Pons (tissue), 1 donor: ENCODE results near the gene PAQR5.
A peak's percentile ranks its signal among the peaks of the same experiment; 100 is the strongest.
"Not testable (repeated sequence)": the region's sequence is repeated elsewhere in the genome, so short reads cannot be mapped to it uniquely, and the experiment has no call there.

Source experiments
- DNase-seq: peaks from one replicate; pipeline ENCODE4 v3.0.0-alpha.2; 2016; ENCODE audit warnings: low spot score

The PAQR5 gene

GRCh38 chr15:69298697-69299441 is at the start of gene PAQR5:
Gene PAQR5 (plus strand): TSS chr15:69298912. CDS start chr15:69360081, 61,169 bp downstream.
- no peak for DNase-seq

DNA sequence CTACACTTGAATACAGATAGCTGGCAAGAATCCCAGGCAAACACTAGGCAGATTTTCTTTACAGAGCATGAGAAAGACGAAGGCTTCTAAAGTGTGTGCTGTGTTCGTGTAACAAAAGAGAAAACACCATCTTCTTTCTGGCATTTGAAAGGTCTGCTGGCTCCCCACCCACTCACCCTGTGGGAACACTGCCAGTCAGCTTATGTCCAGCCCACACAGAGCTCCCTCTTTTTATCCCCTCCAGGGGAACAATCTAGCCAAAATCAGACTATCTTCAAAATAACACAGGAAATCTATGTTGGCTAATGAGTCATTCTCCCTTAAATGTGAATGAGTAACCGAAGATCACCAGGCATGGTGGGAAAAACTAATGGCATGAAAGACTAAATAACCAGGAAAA is 45.6 kb upstream of the PAQR5 start:
- DNase-seq, result no peak

- DNase-seq, result peak; percentile 76
Observed at GRCh38 chr15:69265347-69265955, 33.3 kb upstream of the PAQR5 start.

DNA sequence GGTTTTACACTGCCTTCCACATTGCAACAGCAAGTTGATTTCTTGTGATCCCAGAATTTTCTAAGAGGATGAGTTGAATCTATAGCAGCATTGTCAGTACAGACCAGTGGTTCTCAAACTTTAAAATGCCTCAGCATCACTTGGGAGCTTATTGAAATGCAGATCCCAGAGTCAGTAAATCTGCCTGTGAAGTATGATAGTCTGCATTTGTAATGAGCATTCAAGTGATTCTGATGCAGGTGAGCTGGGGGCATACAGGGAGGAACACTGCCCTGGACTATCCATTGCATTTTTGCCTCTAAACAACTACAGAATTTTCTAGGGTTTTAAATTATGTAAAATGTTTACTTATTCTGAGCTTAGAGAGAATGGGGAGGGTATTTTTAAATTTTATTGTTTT is 27.5 kb upstream of the PAQR5 start:
- no peak for DNase-seq

DNA sequence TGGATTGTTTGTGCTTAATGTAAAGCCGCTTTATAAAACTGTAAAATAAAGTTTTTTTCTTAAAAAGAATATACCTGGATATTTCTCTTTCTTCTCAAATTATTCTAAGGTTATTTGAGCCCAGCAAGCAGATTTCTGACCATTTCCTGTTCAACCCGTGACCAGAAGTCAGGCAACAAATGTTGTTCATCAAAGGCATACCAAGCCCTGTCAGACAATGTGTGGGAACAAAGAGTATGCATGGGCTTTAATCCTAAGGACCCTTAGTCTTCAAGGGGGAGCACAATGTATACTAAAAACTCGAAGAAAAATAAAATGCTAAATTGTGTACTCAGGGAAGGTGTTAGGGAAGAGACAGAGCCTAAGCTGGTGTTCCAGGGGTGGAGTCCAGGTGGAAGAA is 26.6 kb upstream of the PAQR5 start:
- DNase-seq, result no peak

- no peak for DNase-seq
Observed at GRCh38 chr15:69272891-69273290, 25.8 kb upstream of the PAQR5 start.

DNA sequence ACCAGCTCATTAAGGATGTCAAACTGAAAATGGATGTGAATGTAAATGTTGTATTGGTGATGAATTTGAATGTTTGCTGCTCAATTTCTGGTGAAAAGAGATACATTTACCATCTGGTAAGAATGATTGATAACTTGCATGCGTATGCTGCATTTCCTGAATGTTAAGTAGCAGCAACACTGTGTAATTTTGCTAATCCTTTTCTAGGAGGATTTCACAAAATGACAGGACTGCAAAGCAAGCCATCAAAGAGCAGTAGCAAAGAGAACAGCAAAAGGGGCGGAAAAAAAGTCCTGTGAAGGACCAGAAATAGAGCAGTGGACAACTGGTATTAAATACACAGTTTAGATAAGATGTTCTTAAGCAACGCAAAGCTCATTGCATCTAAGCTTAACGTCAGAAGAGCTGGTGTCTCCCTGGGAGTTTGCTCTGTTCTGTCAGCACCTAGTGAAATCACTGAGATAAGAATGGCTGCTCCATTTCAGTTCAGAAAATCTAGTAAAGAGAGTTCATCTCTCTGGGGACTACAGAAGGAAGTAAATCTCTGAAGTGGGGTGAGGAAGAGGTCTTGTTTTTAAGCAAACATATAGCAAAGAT is 23.5 kb upstream of the PAQR5 start:
- DNase-seq, result no peak

- DNase-seq, result no peak
Observed at GRCh38 chr15:69275933-69276560, 22.7 kb upstream of the PAQR5 start.

DNA sequence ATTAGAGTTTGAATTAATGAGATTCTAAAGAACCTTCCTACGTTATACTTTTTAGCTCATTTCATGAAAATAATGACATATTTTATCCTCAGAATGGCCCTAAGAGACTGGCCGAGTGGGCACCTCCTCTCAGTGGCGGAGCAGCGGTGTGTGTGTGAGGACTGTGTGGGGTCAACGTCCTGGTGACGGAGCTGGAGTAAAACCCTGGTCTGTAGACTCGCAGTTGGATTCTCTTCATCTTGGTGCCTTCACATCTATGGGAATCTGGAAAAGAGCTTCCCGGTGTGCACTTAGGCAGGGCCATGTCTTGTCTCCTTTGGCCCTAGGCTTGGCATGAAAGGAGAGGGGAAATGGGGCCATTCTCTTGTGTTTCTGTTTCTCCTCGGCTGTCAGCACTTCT is 21.4 kb upstream of the PAQR5 start:
- DNase-seq, result no peak

DNA sequence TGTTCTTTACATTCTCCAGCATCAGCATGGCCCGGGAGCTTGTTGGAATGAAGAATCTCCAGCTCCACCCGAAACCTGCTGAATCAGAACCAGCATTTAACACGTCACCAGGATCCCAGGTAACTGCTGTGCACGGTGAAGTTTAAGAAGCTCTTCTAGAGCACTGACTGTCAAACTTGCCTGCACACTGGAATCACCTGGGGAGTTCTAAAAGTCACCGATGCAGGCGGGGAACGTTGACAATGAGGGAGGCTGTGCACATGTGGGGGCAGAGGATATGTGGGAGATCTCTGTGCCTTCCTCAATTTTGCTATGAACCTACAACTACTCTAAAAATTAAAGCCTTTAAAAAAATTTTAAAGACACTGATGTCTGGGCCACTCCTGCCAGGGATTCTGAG is 19.1 kb upstream of the PAQR5 start:
- no peak for DNase-seq

- no peak for DNase-seq
Observed at GRCh38 chr15:69280783-69281182, 17.9 kb upstream of the PAQR5 start.

DNA sequence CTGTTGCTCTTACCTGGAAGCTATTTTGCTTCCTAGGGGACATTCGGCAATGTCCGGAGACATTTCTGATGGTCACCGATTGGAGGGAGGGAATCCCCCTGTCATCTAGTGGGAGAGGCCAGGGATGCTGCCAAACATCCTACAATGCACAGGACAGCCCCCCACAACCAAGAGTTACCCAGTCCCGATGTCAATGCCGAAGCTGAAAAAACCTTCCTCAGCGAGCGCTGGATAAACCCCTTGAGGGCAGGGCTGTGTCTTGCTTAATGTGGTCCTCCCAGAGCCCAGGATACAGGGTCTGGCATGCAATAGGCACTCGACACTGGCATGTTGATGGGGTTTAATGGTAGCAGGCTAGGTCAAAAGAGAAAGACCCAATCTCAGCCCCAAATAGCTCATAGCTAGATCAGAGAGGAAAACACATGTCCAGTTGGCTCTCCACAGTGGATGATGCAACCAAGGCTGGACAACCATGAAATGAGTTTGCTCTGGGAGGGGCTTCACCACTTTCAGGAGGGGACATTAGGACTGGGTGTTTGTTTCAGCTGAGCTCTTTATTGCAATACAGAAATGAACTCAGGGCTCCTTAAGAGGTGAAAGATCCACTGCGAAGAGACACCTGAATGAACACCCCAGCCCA is 16.5 kb upstream of the PAQR5 start:
- DNase-seq, result no peak

DNA sequence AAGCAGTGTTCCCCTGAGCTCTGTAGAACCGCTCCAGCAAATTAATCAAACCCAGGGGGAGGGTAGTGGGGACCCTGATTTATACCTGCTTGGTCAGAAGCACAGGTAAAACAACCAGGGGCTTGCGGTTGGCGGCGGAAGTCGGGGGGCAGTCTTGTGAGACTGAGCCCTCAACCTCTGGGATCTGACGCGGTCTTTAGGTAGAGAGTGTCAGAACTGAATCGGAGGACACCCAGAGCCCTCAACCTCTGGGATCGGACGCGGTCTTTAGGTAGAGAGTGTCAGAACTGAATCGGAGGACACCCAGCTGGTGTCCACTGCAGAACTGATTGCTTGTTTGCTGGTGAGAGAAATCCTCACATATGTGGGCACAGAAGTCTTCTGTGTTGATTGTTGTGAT is 12.9 kb upstream of the PAQR5 start:
- no peak for DNase-seq

DNA sequence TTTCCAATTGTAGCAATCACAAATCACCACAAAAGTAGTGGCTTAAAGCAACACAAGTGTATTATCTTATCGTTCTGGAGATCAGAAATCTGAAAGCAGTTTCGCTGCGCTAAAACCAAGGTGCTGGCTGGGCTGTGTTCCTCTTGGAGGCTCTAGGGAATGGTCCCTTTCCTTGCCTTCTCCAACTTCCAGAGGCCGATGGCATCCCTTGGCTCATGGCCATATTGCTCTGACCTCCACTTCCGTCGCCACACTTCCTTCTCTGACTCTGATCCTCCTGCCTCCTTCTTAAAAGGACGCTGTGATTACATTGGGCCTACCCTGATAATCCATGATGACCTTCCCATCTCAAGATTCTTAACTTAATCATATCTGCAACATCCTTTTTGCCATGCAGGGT is 10.7 kb upstream of the PAQR5 start:
- DNase-seq, result no peak

GRCh38 chr15:69288531-69289341 is 10.0 kb upstream of the PAQR5 start:
- DNase-seq, result no peak

- no peak for DNase-seq
Observed at GRCh38 chr15:69289342-69290146, 9.2 kb upstream of the PAQR5 start.

GRCh38 chr15:69290346-69291164 is 8.2 kb upstream of the PAQR5 start:
- no peak for DNase-seq

GRCh38 chr15:69291651-69292050 is 7.1 kb upstream of the PAQR5 start:
- DNase-seq, result not testable (repeated sequence)

DNA sequence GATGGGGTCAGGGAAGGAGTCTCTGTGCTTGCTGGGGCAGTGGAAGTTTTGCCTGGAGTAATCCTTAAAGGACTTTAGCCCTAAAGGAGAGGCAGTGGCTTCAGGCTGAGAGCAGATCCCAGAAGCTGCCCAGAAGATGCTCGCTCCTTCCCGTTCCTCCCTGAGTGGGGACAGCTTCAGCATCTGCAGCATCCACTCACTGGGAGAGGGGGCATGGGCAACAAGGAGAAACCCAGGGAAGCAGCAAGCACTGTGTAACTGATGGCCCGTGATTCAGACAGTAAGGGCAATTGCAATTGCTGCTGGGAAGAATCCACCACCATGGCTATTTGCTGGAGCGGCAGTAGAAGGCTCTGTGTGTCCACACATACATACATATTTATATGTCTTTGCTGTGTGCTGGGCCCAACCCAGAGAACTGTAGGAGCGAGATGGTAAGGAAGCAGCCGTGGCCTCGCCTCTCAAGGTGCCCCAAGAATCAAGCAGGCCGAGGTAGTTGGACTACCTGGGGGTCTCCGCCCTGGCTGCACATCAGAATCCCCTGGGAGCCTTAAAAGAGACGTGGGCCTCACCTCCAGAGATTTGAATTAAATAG is 5.8 kb upstream of the PAQR5 start:
- no peak for DNase-seq
